Fibroblast of mammary gland (primary cell): Measurements from ENCODE around the gene COBL.

Experiments used
- DNase-seq: peaks from one replicate; pipeline ENCODE4 v3.0.0-alpha.2; 2010; ENCODE audit warnings: low read depth
- H3K4me3 ChIP-seq: 2 replicates; pipeline ENCODE4 v1.5.1; 2011; ENCODE audit warnings: low read depth, mild to moderate bottlenecking, low read length, moderate library complexity; ENCODE audit not compliant: control insufficient read depth
- CTCF ChIP-seq: conservative IDR thresholded peaks from 2 replicates; pipeline ENCODE4 v1.5.1; 2011; ENCODE audit warnings: low read depth, low read length, inconsistent platforms; ENCODE audit not compliant: control insufficient read depth, insufficient read depth

Gene COBL

GRCh38 chr7:51344406-51345138 lies 28.0 kb upstream of the COBL start:
- no peak for TF ChIP-seq CTCF
- no peak for DNase-seq
- H3K4me3 ChIP-seq: no peak overlapping the region

DNA sequence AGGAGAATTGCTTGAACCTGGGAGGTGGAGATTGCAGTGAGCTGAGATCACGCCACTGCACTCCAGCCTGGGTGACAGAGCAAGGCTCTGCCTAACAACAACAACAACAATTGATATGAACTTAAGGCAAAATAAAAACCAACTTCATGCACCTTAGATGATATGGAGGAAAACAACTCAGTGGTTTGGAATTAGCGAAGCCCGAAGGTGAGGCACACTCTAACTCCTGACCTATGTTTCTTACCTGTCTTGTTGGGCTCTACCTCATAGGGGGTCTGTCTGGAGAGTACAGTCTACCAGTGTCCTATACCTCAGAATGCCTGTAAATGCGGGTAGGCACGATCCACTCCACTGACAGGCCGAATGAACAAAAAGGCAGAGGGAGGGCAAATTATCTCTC lies 24.3 kb upstream of the COBL start:
- TF ChIP-seq CTCF: no peak
- no peak overlapping the region for H3K4me3 ChIP-seq
- DNase-seq: no peak

GRCh38 chr7:51340029-51340838 lies 23.6 kb upstream of the COBL start:
- no peak for DNase-seq
- H3K4me3 ChIP-seq: no peak overlapping the region
- no peak for TF ChIP-seq CTCF

GRCh38 chr7:51335057-51335456 lies 18.4 kb upstream of the COBL start:
- TF ChIP-seq CTCF: no peak

GRCh38 chr7:51329696-51330263 lies 13.2 kb upstream of the COBL start:
- DNase-seq: no peak
- no peak overlapping the region for H3K4me3 ChIP-seq
- TF ChIP-seq CTCF: no peak

More at GRCh38 chr7:51335057-51335456, 18.4 kb upstream of the COBL start:
- no peak overlapping the region for H3K4me3 ChIP-seq
- no peak for DNase-seq

- no peak for TF ChIP-seq CTCF
- no peak for DNase-seq
Measured at GRCh38 chr7:51328351-51328801, 11.8 kb upstream of the COBL start.

More at GRCh38 chr7:51328351-51328801, 11.8 kb upstream of the COBL start:
- no peak overlapping the region for H3K4me3 ChIP-seq
